ENCODE data around the gene TRIM49D2.
"Not testable (repeated sequence)": the region's sequence is repeated elsewhere in the genome, so short reads cannot be mapped to it uniquely, and the experiment has no call there.

Gene TRIM49D2, protein sequence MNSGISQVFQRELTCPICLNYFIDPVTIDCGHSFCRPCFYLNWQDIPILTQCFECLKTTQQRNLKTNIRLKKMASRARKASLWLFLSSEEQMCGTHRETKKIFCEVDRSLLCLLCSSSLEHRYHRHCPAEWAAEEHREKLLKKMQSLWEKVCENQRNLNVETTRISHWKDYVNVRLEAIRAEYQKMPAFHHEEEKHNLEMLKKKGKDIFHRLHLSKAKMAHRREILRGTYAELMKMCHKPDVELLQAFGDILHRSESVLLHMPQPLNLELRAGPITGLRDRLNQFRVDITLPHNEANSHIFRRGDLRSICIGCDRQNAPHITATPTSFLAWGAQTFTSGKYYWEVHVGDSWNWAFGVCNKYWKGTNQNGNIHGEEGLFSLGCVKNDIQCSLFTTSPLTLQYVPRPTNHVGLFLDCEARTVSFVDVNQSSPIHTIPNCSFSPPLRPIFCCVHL
- total RNA-seq, result 0 reads per million in 9 experiments

DNA sequence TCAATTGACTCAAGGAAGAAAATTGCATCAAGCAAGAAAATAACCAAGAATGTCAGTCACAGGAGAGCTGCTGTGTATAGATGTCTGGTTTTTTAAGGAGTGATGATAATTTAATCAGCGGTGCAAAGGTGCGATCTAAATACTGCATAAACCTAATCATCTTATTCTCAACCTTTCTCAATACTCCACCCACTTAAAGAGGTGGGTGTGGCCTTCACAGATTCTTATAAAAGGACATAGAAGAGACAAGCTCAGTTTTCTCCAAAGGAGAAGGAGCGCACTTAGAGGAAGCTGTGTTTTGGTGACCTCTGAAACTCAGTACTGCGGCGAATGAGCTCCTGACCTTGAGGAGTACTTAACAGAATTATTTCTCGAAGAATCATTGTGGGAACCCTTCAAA lies at the start of gene TRIM49D2:
TSS of gene TRIM49D2 (plus strand) at position 301 of the 400 bp plus-strand sequence. CDS start 2,698 bp downstream, outside the sequence.
- not testable (repeated sequence) for H3K36me3 Mint-ChIP-seq (ENCODE audit: insufficient read depth); H3K27me3 Mint-ChIP-seq; H3K4me3 Mint-ChIP-seq; DNase-seq; H3K27ac Mint-ChIP-seq; H3K9me3 Mint-ChIP-seq; H3K4me1 Mint-ChIP-seq (ENCODE audit: low read depth in 2 of 2); ATAC-seq (replicated peaks)

DNA sequence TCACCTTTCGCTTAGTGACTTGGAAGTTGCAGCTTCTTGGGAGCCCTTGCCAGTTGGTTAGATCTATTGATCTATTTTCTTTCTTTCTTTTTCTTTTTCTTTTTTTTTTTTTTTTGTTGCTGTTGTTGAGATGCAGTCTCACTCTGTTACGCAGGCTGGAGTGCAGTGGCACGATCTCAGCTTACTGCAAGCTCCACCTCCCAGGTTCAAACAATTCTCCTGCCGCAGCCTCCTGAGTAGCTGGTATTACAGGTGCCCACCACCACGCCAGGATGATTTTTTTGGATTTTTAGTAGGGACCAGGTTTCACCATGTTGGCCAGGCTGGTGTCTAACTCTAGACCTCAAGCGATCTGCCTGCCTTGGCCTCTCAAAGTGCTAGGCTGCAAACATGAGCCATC lies 46.4 kb upstream of the TRIM49D2 start:
- not testable (repeated sequence) for H3K4me1 Mint-ChIP-seq (ENCODE audit: low read depth in 2 of 2); H3K36me3 Mint-ChIP-seq (ENCODE audit: insufficient read depth); DNase-seq; H3K9me3 Mint-ChIP-seq; H3K27ac Mint-ChIP-seq; H3K4me3 Mint-ChIP-seq; ATAC-seq (replicated peaks); H3K27me3 Mint-ChIP-seq

DNA sequence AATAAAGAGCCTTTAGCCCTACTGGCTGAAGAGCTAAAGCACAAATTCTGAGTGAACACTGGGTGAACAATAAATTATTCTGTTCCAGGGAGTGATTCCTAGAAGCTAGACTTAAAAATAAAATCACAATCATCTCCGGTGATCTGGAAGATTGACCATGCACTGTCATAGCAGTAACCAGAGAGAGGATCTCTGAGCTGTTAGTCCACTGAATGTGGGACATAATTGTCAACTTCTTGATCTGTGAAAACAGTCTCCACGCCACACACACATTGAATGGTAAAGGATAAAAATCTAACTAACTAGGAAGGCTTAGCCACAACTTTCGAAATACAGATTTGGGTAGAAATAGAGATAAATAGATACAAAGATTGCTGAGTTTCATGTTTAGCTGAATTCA lies 30.6 kb upstream of the TRIM49D2 start:
- not testable (repeated sequence) for H3K4me1 Mint-ChIP-seq (ENCODE audit: low read depth in 2 of 2); H3K4me3 Mint-ChIP-seq; H3K27me3 Mint-ChIP-seq; H3K36me3 Mint-ChIP-seq (ENCODE audit: insufficient read depth); H3K9me3 Mint-ChIP-seq; H3K27ac Mint-ChIP-seq; ATAC-seq (replicated peaks); DNase-seq

DNA sequence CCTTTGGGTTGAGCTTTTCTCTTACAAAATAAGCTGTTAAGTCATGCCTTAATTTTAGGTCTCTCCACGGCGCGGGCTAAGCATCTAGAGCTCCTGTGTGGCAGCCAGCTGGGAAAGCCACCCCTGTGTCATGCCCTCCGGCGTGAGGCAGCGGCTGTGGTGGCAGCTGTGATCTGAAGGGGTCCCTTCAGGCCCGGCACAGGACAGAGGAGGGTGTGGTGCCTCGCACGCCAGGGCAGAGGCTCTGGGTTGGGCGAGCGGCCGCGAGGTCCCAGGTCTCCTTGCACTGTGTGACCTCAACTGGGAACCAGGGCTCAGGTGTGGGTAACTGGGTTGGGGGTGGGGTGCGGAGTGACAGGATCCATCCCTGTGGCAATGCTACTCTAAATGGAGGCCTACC lies 23.1 kb upstream of the TRIM49D2 start:
- H3K27me3 Mint-ChIP-seq; H3K36me3 Mint-ChIP-seq (ENCODE audit: insufficient read depth); H3K9me3 Mint-ChIP-seq; H3K4me3 Mint-ChIP-seq; DNase-seq; H3K27ac Mint-ChIP-seq; ATAC-seq (replicated peaks); H3K4me1 Mint-ChIP-seq (ENCODE audit: low read depth in 2 of 2): not testable (repeated sequence)

DNA sequence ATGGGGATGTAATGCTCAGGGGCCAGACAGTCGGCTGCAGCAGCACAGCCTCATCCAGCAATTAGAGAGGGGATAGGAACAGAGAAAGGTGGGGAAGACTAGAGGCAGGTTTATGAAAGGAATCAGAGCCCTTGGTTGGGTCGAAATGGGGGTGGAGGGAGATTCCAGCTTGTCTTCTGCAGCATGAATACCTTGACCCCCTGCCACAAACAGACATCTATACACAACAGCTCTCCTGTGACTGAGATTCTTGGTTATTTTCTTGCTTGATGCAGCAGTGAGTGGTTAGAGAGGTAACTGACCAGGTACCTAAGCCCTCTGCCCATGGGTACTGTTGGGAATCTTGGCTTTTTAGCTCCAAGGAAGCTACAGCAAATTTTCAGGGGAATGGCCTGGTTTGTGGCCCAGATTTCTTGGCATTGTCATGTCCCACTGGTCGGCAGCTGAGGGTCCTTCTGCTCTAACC lies 1.6 kb upstream of the TRIM49D2 start, which contains the start of gene TRIM49D1:
TSS of gene TRIM49D1 (minus strand) at position 51 of the 466 bp plus-strand sequence. CDS start 4,535 bp downstream, outside the sequence.
- no peak within 1 kb of the TSS for H3K27ac Mint-ChIP-seq
- DNase-seq (no peak), ATAC-seq (replicated peaks) (no peak)
- no peaks in the 10 kb centered on the region for H3K36me3 Mint-ChIP-seq (ENCODE audit: insufficient read depth)
- H3K9me3 Mint-ChIP-seq, result no peaks in the 10 kb centered on the region
- no peaks in the 10 kb centered on the region for H3K27me3 Mint-ChIP-seq
- H3K4me3 Mint-ChIP-seq, result no peak within 1 kb of the TSS
- no peaks in the 10 kb centered on the region for H3K4me1 Mint-ChIP-seq (ENCODE audit: low read depth in 2 of 2)

DNA sequence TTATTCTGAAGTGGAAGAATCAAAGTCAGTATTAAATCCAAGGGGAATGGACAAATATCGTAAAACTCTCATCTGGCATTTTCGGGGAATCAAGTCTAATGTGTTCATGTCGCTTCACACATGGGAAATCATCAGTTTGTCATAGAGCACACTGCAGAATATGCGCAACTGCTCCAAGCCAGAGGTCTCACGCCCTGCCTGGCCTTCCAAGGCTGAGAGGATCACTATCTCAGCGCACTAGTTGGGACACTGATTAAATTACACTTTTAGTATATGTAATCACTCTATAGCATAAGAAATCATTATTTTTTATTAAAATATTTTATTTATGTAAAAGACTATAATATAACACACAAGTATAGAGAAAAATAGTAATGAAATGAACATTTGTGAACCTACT lies 37.0 kb downstream of the TRIM49D2 start:
- not testable (repeated sequence) for H3K36me3 Mint-ChIP-seq (ENCODE audit: insufficient read depth); ATAC-seq (replicated peaks); H3K9me3 Mint-ChIP-seq; H3K27ac Mint-ChIP-seq; DNase-seq; H3K4me1 Mint-ChIP-seq (ENCODE audit: low read depth in 2 of 2); H3K27me3 Mint-ChIP-seq; H3K4me3 Mint-ChIP-seq

DNA sequence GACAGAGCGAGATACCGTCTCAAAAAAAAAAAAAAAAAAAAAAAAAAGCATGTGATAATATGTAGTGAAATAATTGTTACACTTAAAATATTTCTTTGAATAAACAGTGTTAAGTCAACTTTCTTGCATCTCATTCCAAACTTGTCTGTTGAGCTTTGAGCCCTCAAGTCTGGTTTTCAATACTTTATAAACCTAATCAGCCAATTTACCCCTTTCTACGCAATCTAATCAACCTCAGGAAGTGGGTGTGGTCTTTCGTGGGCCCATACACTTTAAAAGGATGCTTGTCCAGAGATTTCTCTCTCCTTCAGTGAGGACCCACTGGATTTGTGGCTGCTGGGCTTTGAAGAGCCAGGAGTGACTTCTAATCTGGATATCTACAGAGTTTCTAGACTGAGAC lies 41.9 kb downstream of the TRIM49D2 start, which contains the start of gene TRIM64:
TSS of gene TRIM64 (plus strand) at position 301 of the 400 bp plus-strand sequence. CDS start 2,467 bp downstream, outside the sequence.
- H3K4me3 Mint-ChIP-seq; ATAC-seq (replicated peaks); H3K36me3 Mint-ChIP-seq (ENCODE audit: insufficient read depth); H3K9me3 Mint-ChIP-seq; H3K27ac Mint-ChIP-seq; H3K4me1 Mint-ChIP-seq (ENCODE audit: low read depth in 2 of 2); H3K27me3 Mint-ChIP-seq; DNase-seq: not testable (repeated sequence)
